ENCODE results near the gene CISH.

Gene CISH

GRCh38 chr3:50564321-50564720 lies 47.3 kb downstream of the CISH start:
- DNase-seq (ENCODE audit: extremely low spot score) = no peak
- CTCF ChIA-PET = interaction anchor here (1.4 to 4.2 kb wide), 2 partner anchors 15 to 49 kb away, joined by 3 to 46 read pairs; partner anchors contain the start of gene CISH
- TF ChIP-seq CTCF (IDR thresholded peaks at IDR 0.05; ENCODE audit: control extremely low read depth, extremely low read depth, low read depth, missing control alignments) = no peak
- POLR2A ChIA-PET = no interaction called here

GRCh38 chr3:50563867-50564266 lies 47.7 kb downstream of the CISH start:
- TF ChIP-seq CTCF (IDR thresholded peaks at IDR 0.05; ENCODE audit: control extremely low read depth, extremely low read depth, low read depth, missing control alignments) = no peak
- ChIA-PET CTCF (interaction anchor here (1.4 to 4.2 kb wide), 2 partner anchors 14 to 50 kb away, joined by 3 to 46 read pairs; partner anchors contain the start of gene CISH), POLR2A (no interaction called here)
- no peak for DNase-seq (ENCODE audit: extremely low spot score)

DNA sequence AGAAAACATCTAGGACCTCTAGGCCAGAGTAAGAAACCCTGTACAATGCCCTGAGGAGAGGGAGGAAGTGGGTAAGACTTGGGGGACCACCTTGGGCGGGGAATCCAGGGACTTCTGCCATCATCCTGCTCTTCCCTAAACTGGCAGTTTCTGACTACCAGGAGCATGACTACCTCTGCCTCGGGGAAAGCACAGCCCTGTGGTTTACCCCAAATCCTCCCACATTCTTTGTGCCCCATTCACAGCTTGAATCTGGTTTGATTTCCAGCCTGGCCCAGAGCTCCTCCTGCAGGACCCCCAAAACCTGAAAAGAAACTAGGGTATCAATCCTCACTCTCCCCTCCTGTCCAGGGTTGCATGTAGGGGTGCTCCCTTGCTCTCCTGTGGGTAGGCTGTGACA lies 48.7 kb downstream of the CISH start:
- CTCF ChIA-PET = interaction anchor here (0.6 to 1.3 kb wide), 4 partner anchors 10 to 1047 kb away, joined by 3 read pairs; no protein-coding TSS in a partner anchor

DNA sequence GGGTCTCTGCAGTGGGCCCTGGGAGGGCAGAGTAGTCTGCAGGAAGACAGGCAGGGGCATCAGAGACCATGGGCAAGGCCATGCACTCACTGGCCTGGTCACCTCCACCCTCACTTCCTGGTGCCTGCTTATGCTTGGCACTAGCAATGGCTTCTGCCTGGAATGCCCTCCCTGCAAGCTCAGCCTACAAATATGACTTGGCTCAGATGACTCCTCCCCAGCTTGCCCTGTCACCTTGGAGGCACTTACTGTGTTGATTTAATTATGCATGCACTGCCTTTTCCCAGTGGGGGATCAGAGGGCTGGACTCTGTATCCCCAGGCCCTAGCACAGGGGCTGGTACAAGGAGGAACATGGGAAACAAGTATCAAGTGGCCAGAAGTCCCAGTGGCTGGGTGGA lies 51.9 kb downstream of the CISH start:
- DNase-seq (ENCODE audit: extremely low spot score) = no peak
- TF ChIP-seq CTCF (IDR thresholded peaks at IDR 0.05; ENCODE audit: control extremely low read depth, extremely low read depth, low read depth, missing control alignments) = no peak
- CTCF ChIA-PET = interaction anchor here (1.7 to 1.8 kb wide), 2 partner anchors 9 to 11 kb away, joined by 6 to 7 read pairs; no protein-coding TSS in a partner anchor
- POLR2A ChIA-PET = no interaction called here

More for the DNA sequence above, 48.7 kb downstream of the CISH start:
- no peak for TF ChIP-seq CTCF (IDR thresholded peaks at IDR 0.05; ENCODE audit: control extremely low read depth, extremely low read depth, low read depth, missing control alignments)
- no peak for DNase-seq (ENCODE audit: extremely low spot score)
- POLR2A ChIA-PET = no interaction called here

GRCh38 chr3:50557915-50558314 lies 53.7 kb downstream of the CISH start:
- TF ChIP-seq CTCF (IDR thresholded peaks at IDR 0.05; ENCODE audit: control extremely low read depth, extremely low read depth, low read depth, missing control alignments) = no peak
- ChIA-PET POLR2A (no interaction called here), CTCF (interaction anchor here (4.3 kb wide), 1 partner anchor 14 kb away, joined by 33 read pairs; no protein-coding TSS in a partner anchor)
- DNase-seq (ENCODE audit: extremely low spot score) = no peak

GRCh38 chr3:50557106-50557505 lies 54.5 kb downstream of the CISH start:
- TF ChIP-seq CTCF (IDR thresholded peaks at IDR 0.05; ENCODE audit: control extremely low read depth, extremely low read depth, low read depth, missing control alignments) = no peak
- POLR2A ChIA-PET = no interaction called here
- DNase-seq (ENCODE audit: extremely low spot score) = no peak
- CTCF ChIA-PET = interaction anchor here (0.8 to 4.3 kb wide), 3 partner anchors 13 to 120 kb away, joined by 3 to 33 read pairs (median 3); no protein-coding TSS in a partner anchor

Data from GM10248 (cell line).